HG03060 (cell line): Measurements from ENCODE around the gene MYCBPAP.

Source experiments
- ATAC-seq: cut with Tn5 transposase; IDR thresholded peaks from one replicate; pipeline ENCODE4 v1.9.1; 2021; ENCODE audit warnings: low read depth, moderate number of reproducible peaks; ENCODE audit not compliant: unreplicated experiment

MYCBPAP gene

DNA sequence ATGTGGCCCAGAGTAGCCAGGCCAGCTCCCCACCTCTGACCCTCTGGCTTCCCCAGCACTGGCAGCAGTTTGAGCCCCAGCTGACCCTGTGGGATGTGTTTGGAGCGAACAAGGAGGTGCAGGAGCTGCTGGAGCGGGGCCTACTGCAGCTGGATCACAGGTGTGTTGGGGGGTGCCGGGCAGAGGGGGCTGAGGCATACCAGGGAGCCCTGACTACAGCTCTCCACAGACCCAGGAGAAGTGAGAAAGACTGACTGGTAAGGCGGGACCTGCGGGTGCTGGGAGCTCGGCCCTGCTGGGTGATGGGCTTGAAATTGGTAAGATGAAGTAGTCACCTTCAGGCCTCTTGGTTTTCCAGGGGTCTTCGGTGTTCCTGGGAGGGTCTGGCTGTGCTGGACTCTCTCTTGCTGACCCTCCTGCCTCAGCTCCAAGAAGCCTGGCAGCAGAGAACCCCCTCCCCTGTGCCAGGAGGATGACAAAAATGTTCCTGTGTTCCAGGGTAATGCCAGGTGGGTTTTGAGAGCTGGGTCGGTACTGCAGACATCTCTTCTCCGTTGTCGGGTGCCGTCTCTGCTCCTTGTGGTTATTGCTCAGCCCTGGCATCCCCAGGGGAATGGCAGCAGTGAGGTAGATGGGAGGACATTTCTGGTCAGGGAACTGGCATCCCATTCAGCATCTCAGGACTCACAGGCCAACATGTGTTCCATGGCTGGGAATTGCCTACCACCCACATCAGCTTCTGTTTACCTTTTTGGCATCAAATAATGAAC, 23.7 kb upstream of the MYCBPAP start:
- ATAC-seq: no peak

DNA sequence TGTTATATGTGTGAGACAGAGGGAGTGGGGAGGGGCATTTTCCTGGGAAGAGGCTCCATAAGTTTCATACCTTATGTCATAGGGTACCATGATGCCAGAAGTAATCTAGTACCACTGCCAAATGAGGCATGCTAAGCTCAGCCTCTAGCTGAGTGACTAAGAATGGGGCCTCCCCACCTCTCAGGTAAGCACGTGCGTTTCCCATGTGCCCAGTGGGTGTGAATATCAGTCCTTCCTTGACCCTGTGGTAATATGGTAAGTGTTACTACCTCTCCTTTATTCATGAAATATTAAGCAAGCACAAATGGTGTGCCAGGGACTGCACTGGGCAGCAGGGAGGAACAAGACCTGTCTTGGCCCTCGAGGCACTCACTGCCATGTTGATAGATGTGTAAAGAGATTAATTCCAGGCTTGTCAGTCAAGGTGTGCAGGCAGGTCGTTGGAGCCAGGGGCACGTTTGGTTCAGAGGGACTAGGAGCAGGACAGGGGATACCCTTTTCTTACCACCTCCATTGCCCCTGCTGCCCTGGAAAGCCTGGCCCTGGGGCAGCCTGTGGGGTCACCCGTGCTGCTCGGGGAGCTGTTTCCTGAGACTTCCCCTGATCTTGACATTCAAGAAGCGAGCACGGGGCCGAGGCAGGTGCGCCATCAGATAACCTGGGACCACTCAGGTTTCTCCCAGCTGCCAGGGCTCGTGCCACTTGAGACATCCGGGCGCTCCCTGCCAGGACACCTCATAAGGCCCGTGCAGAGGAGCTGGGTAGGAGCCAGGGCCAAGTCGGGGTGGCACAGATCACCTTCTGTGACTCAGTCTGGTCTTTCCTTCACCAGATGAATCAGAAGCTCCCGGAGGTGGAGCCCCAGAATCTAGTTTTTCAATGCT, 20.8 kb upstream of the MYCBPAP start:
- no peak for ATAC-seq

DNA sequence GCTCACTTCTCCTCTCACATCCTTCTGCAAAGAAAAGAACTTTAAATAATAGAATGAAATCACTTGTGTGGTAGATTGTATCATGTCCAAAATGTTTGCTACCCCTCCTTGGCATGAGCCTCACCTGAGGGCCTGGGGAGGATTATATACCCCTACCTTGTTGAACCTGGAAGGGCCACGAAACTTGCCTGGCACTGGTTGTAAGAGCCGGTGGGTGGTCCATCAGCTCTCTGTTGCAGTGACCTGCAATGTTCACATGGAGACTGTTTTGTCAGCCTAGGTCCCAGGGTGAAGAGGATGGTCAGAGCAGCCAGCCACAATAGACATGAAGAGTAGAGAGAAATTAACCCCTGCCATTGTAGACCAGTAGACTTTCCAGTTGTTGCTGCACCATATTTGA, 19.4 kb upstream of the MYCBPAP start:
- ATAC-seq: no peak

DNA sequence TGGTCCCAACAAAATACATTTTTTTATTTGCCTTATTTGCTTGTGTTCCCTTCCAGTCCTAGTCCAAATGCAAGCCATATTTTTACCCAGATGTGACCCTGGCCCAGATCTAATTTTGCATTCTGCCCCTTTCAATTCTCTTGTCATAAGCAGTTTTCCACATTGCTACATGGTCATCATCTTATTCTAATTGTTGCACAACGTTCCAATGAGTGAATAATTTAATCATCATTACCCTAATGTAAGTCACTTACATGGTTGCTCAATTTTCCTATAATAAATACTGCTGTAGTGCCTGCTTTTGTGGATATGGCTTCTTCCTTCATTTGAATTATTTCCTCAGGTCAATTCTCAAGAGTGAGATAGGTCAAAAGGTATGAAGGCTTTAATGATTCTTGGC, 16.7 kb upstream of the MYCBPAP start:
- no peak for ATAC-seq

DNA sequence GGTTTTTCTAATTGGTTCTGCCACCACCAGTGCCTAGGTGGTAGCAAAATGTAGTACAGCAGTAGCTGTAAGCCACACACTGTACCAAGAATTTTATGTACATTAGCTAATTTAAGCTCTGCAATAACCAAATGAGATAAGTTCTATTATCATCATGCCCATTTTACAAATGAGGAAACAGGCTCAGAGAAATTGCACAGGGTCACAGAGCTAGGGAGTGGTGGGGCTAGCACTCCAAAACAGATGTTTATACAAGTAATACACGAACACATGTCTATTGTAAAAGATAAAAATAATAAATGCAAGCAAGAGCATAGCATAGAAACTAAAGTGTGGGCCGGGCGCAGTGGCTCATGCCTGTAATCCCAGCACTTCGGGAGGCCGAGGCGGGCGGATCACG, 16.0 kb upstream of the MYCBPAP start:
- no peak for ATAC-seq

DNA sequence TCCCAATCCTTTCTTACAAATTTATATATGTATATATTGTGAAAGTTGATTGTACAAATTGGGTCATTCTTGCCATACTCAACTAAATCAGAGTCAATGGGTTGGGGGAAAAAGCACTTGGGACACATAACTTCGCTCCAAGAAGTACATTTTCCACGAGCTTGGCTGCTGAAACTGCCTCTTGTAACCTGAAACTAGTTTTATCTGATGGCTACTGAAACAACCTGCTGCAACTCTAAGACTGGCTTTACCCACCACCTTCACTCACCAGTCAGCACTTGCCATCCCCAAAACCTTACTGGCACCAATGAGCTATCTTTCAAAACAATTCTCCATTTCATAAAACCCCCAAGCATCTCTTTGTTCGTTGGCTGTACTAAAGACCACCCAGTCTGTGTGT, 14.5 kb upstream of the MYCBPAP start:
- ATAC-seq: no peak

DNA sequence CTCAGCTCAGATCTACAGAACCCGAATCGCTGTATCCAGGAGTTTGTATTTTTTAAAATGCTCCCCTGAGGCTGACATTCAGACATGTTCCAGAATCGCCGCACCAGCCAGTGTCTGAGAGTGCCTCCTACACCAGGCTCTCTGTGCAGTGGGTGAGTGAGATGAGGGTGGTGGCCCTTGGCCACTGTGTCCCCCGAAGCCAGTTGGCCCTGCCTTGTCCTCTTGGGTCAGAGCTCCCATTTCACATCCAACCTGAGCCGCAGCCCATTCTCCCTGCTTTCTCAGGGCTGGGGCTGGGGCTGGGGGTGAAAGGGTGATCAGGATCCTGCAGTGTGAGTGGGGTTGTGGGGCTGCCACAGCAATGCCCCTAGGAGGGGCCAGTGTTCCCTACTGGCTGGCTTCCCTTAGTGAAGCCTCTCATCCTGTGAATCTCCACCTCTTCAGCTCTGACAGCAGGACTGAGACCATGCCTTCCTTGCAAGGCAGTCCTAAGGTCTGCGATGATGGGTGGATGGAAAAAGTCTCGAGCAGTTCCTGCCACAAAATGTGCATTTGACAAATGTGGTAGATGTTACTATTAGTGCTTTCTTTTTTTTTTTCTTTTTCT, 12.9 kb upstream of the MYCBPAP start:
- no peak for ATAC-seq

DNA sequence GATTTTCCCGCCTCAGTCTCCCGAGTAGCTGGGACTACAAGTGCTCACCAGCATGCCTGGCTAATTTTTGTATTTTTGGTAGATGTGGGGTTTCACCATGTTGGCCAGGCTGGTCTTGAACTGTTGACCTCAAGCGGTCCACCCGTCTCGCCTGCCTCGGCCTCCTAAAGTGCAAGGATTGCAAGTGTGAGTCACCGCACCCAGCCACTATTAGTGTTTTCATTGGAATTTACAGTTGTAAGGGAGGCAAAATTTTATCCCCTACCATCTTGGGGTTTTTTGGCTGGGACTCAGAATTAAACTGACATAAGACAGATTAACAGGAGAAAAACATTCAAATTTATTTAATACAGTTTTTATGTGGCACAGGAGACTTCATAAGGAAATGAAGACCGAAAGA, 12.3 kb upstream of the MYCBPAP start:
- no peak for ATAC-seq

DNA sequence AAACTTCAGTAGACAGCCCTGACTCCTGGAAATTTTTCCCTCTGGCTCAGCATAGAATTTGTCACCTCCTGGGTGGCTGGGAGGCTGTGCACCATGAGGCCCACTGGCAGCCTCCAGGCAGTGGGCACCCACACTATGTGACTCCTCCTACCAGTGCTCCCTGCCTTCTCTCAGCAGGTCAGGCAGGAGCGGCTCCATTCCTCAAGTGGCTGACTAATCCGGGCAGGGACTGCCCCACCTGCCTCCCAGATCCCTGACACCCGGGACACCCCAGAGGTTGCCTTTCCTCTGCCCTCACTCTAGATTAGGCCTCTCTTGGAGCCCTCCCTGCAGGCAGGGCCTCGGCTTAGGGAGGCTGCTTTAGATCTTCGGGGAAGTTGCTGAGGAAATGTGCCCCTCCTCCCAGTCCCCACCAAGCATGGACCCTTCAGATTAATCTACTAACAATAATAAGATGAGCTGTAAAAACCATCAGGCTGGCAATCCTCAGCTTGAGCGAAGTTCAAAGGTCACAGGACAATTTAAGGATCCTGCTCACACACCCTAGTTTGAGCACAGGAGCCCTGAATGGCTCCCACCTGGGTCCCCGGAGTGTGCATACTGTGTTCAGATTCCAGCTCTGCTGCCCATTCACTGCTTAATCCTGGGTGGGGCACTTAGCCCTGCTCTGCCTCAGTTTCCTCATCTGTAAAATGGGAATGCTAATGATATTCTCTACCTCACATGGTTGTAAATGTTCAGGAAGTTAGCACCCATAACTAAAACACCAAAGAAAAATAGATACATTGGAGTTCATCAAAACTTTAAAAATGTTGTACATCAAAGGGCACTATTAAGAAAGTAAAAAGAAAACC, 10.0 kb upstream of the MYCBPAP start:
- no peak for ATAC-seq

DNA sequence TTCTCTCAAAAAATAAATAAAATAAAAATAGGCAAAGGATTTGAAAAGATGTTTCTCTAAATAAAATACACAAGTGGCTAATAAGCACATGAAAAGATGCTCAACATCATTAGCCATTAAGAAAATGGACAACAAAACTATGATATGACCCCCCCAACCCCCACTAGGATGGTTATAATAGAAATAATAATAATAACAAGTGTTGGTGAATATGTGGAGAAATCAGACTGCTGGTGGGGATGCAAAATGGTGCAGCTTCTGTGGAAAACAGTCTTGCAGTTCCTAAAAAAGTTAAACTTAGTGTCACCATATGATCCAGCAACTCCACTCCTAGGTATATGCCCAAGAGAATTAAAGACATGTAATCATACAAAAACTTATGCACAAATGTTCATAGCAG, 9.0 kb upstream of the MYCBPAP start:
- ATAC-seq: no peak

DNA sequence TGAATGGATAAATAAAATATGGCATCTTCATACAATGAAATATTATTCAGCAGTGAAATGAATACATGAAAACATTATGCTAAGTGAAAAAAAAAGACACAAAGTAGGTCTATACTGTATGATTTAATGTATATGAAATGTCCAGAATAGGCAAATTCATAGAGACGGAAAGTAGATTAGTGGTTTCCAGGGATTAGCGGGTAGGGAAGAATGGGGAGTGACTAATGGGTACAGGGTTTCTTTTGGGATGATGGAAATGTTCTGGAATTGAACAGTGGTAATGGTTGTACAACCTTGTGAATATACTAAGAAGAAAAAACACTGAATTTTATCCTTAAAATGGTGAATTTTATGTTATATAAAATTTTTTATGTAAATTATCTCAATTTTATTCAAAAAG, 8.5 kb upstream of the MYCBPAP start:
- no peak for ATAC-seq

DNA sequence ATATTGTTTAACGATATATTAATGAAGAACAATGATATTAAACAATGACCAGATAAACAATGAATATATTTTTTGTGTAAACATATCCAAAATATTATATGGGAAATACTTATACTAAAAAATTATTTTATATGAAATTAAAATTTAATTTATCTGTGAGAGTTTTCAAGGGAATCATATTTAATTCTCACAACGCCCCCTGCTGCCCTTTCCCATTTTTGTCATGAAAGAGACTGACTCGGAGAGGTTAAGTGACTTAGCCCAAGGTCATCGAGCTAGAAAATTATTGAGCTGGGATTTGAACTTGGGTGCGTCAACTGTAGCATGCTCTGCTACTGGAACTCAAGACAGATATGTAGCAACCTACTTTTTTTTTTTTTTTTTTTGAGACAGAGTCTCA, 7.2 kb upstream of the MYCBPAP start:
- no peak for ATAC-seq

DNA sequence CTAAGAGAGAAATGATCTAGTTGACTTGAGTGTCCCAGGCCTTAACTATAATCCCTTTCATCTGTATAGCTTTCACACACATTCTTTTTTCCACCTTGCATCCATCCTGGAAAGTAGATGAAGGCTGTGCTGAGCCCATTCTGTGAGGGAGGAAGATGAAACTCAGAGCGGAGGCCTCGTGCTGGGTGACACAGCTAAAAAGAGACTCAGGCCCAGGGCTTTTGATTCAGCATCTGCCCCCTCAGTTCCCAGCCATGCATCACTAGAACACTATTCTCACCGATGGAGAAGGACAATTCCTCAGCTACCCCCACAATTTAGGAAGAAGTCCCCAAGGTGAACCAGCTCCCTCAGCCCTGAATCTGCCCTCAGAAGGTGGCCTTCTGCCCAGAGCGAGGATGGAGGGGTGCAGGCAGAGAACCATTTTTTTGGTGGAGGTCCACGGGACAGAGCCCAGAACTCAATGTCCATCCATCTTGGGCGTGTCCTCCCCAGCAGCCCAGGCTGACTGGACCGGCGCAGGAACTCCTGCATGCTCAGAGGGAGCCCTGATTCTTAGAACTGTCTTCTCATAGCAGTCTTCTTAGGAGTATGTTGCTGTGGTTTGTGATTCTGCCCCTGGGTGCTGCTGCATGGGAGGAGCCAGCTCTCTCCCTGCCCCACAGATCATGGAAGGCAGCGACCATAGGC, 5.8 kb upstream of the MYCBPAP start:
- ATAC-seq: no peak

DNA sequence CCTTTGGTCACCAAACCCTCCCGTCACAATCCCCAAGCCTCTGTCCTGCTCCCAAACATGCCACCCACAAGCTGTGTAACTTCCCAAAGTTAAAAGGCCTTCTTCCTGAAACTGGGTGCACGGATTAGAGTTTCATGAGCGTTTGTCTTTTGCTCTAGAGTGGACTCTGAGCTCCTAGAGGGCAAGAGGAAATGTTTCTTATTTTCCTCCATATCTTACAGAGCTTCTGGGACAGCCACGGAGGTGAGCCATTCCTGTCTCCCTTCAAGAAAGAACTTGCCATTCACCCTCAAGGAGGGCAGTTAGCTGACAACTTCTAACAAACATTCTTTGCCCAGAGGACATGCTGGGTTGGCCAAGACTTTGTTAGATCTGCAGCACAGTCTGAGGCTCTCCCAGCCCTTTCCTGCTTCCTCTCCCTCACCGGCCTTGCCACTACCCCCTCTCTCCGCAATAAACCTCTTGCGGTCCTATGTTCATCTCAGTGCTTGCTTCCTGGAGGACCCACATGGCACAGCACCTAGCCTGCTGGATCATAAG, 2.6 kb upstream of the MYCBPAP start:
- ATAC-seq: no peak

DNA sequence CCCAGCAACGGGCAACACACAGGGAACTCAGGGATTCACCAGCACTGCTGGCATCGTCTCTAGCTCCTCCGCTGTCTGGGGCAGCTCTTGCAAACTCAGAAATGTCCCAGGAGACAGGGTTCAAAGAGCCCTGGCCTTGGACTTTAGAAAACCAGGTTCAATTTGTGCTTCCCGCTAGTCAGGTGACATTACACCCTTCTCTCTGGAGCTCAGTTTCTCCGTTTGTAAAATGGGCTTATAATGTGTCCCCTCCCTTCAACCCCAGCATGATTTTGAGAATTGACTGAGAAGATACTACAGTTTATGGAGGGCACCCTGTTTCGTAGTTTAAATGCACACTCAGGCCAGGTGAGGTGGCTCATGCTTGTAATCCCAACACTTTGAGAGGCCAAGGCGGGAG, 1.9 kb upstream of the MYCBPAP start:
- ATAC-seq: no peak

DNA sequence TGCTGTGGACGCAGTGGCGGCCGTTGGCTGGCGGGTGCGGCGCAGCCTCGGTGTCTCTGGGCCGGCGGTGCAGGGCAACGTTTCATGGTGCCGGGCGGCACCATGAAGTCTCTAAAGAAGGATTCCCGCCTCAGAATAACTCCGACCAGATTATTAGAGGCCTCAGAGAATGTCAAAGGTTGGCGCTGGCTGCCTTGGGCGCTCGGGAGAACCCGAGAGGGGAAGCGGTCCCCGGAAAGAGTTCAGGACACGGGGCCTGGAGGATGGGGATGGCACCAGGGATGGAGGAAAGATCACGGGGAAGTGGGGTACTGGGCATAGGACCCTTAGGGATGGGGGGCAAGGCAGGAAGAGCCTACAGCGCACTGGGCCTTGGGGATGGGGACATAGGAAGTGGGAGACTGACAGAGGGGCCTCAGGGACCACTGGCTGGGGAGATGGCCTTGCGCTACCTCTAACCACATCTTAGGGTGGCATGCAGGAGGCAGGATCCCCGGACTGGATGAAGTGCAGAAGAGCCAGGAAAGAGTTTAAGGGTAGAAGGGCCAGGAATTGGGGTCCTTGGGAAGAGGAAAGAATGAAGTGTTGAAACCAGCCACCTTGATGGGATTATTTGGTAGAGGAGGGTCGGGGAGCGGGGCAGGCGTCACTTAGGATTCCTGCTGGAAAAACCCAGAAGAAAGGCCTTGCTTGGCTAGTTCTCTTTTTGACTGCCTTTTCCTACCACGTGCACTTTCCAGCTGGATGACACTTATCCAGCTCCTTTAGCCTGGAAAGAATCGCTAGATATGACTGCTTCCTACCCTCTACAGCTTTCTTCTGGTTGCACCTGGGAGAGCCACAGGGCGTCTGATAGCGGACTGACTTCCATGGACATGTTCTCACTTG, 578 bp downstream of the MYCBPAP start:
- ATAC-seq: no peak

DNA sequence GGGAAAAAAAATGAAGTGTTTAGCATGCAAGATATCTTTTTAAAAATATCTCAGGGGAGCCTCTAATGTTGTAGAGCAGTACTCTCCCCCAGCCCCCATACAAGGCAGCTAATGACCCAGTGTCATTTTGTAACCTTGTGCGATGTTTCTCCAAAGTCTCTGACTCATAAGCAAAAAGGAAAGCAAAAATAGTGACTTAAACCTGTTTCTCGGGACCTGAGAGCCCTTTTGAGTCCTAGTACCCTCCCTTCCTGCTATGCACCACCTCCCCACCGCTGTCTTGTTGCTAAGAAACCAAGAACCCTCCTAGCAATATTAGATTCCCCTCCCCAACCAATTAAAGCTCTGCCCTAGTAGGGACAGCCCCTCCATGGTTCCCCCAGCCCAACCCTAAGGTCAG, 2.8 kb downstream of the MYCBPAP start:
- ATAC-seq: peak; percentile 68

DNA sequence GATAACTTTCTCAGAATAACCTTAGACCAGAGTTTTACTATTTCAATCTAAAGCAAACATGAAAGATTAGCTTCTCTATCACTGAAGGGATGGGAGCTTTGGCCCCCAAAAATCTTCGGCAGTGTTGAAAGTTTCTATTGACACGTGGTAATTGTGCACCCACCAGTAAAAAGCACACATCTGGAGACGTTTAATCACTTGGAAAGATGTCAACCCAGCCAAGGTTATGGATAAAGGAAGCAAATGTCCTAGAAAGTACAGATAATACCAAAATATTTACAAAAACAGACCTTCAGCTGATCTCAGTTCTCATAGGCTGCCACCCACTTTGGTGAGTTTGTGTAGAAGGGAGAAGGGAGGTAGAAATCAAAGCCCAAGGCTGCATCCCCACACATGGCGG, 5.3 kb downstream of the MYCBPAP start:
- ATAC-seq: no peak

DNA sequence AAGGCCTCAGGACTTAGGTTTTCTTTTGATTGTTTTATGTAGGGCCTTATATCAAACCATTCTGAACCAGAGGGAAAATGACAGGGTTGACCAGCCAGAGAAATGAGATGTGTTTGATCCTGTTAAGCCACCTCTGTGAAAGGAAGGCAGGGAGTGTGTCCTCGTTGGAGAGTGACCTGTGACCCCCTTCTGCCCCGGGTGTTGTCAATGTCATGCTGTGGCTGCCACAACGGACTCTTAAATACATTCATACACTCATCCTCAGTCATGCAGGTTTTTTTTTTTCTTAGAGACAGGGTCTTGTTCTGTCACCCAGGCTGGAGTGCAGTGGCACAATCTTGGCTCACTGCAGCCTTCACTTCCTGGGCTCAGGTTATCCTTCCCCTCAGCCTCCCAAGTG, 6.1 kb downstream of the MYCBPAP start:
- no peak for ATAC-seq
